NCI-H526 treated with DMSO at 0.1 percent for 48 hours (cell line): Measurements from ENCODE around the gene TMEM178B.
"Not testable (repeated sequence)": the region's sequence is repeated elsewhere in the genome, so short reads cannot be mapped to it uniquely, and the experiment has no call there.

Source experiments
- DNase-seq: peaks from one replicate; lab custom pipeline; 2025; lab: John Stamatoyannopoulos, UW

TMEM178B gene

GRCh38 chr7:141312828-141313521 lies 239.1 kb downstream of the TMEM178B start:
- DNase-seq = no peak

GRCh38 chr7:141313896-141314295 lies 240.0 kb downstream of the TMEM178B start:
- DNase-seq = no peak

GRCh38 chr7:141317033-141317585 lies 243.2 kb downstream of the TMEM178B start:
- no peak for DNase-seq

- no peak for DNase-seq
Measured at GRCh38 chr7:141320287-141320686, 246.4 kb downstream of the TMEM178B start.

- no peak for DNase-seq
Measured at GRCh38 chr7:141322383-141322782, 248.5 kb downstream of the TMEM178B start.

- no peak for DNase-seq
Measured at GRCh38 chr7:141323826-141324225, 250.0 kb downstream of the TMEM178B start.

GRCh38 chr7:141324870-141325269 lies 251.0 kb downstream of the TMEM178B start:
- no peak for DNase-seq

GRCh38 chr7:141325275-141325674 lies 251.4 kb downstream of the TMEM178B start:
- DNase-seq = no peak

GRCh38 chr7:141328290-141328689 lies 254.4 kb downstream of the TMEM178B start:
- DNase-seq = no peak

GRCh38 chr7:141330285-141330684 lies 256.4 kb downstream of the TMEM178B start:
- DNase-seq = not testable (repeated sequence)

- DNase-seq = no peak
Measured at GRCh38 chr7:141333459-141333858, 259.6 kb downstream of the TMEM178B start.

GRCh38 chr7:141335164-141335563 lies 261.3 kb downstream of the TMEM178B start:
- no peak for DNase-seq

GRCh38 chr7:141339603-141340002 lies 265.7 kb downstream of the TMEM178B start:
- no peak for DNase-seq

- DNase-seq = no peak
Measured at GRCh38 chr7:141340991-141341390, 267.1 kb downstream of the TMEM178B start.

GRCh38 chr7:141342621-141343408 lies 269.0 kb downstream of the TMEM178B start:
- DNase-seq = no peak

- no peak for DNase-seq
Measured at GRCh38 chr7:141344153-141344935, 270.5 kb downstream of the TMEM178B start.

GRCh38 chr7:141348728-141349127 lies 274.9 kb downstream of the TMEM178B start:
- no peak for DNase-seq

GRCh38 chr7:141349338-141349737 lies 275.5 kb downstream of the TMEM178B start:
- DNase-seq = no peak

GRCh38 chr7:141349804-141350203 lies 275.9 kb downstream of the TMEM178B start:
- DNase-seq = no peak

- DNase-seq = no peak
Measured at GRCh38 chr7:141351175-141351574, 277.3 kb downstream of the TMEM178B start.

- DNase-seq = no peak
Measured at GRCh38 chr7:141352955-141353354, 279.1 kb downstream of the TMEM178B start.

GRCh38 chr7:141354251-141354650 lies 280.4 kb downstream of the TMEM178B start:
- no peak for DNase-seq
